ENCODE results near the gene ARMC7. TPM values are rescaled to one million over a fixed set of nuclear protein-coding genes. Genes with fewer than 3 reads are reported as not detected.

The ARMC7 gene
- total RNA-seq, 1 experiment from 2014 or later, result 22.8 TPM

DNA sequence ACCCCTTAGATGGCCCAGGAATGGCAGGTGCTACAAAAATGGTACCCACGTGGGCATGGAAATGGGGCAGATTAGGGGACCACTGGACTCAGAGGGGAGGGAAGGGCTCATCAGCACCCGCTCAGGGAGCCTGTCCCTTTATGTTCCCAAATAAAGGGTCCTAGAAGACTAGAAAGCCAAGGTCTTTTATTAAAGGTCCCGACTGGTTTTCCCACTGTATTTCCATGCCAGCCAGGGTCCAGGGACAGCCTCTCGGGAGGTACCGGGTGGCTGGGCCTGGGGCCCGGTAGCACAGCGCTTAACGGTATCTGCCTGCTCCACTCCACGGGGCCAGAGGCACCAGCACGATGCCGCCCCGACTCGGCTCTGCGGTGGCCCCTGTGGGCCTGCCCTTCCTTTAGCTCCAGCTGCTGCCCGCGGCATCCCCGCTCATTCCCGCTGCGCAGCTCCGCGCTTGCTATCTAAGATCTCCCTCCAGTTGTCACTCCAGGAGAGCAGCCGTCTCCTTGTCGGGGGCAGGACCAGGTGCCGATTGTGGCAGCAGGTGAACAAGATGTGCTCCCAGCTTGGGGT is 20.4 kb downstream of the ARMC7 start:
- Mint-ChIP-seq H3K4me1 (peaks cover 12 to 17% of the 10 kb centered on the region in 2 experiments), H3K36me3 (ENCODE audit: insufficient read depth in 1 of 3, low read depth in 3 of 3) (peaks cover 6 to 23% (median 22%) of the 10 kb centered on the region in 3 experiments), H3K9me3 (no peaks in the 10 kb centered on the region), H3K27me3 (ENCODE audit: low read depth) (no peaks in the 10 kb centered on the region; the same call in 1 of the 2 replicates), H3K4me3 (peak overlapping the region; percentile 85 to 92), H3K27ac (peak overlapping the region in 2 of 3 experiments; percentile 81 to 93; a peak in 4 of 7 replicates)
- no peak overlapping the region for H2AK5ac ChIP-seq (ENCODE audit: insufficient read length, low read length)
- no peak overlapping the region for H2BK12ac ChIP-seq (ENCODE audit: insufficient read length, low read depth, low read length)
- H3K79me2 ChIP-seq (ENCODE audit: insufficient read depth, low read length), result no peaks in the 10 kb centered on the region
- H3K27me3 ChIP-seq (ENCODE audit: insufficient read depth, low read length), result no peaks in the 10 kb centered on the region
- no peaks in the 10 kb centered on the region for H3K79me1 ChIP-seq (ENCODE audit: insufficient read depth, low read depth, low read length, poor library complexity, severe bottlenecking)
- H3K23ac ChIP-seq (ENCODE audit: insufficient read length, low read depth, low read length), result no peak overlapping the region
- H3K9me3 ChIP-seq (ENCODE audit: control insufficient read depth, low read depth, low read length), result no peaks in the 10 kb centered on the region
- no peak overlapping the region for H3K56ac ChIP-seq (ENCODE audit: insufficient read length, low read depth, low read length)
- WGBS (ENCODE audit: extremely low coverage, insufficient read length, low lambda C conversion rate), result no CpG with 5 or more reads among the region's 24 CpGs
- no peak overlapping the region for H3K18ac ChIP-seq (ENCODE audit: insufficient read length, low read depth, low read length)
- H4K5ac ChIP-seq (ENCODE audit: insufficient read length, low read depth, low read length), result no peak overlapping the region
- DNase-seq, result no peak
- peaks cover 4% of the 10 kb centered on the region for H4K20me1 ChIP-seq (ENCODE audit: control insufficient read depth, insufficient read depth, insufficient read length)
- H3T11ph ChIP-seq (ENCODE audit: low read length), result no peak overlapping the region
- H2AFZ ChIP-seq (ENCODE audit: low read length), result no peak overlapping the region
- H3K4me1 ChIP-seq (ENCODE audit: insufficient read depth, low read length), result no peaks in the 10 kb centered on the region
- H3K23me2 ChIP-seq (ENCODE audit: insufficient read length, low read depth, low read length, poor library complexity, severe bottlenecking), result peaks cover 8% of the 10 kb centered on the region
- H3K4me2 ChIP-seq (ENCODE audit: insufficient read depth, insufficient read length, low read length), result peak overlapping the region; percentile 49
- no peak overlapping the region for H3K4ac ChIP-seq (ENCODE audit: low read depth, low read length)
- no peak overlapping the region for H4K8ac ChIP-seq (replicated peaks; ENCODE audit: insufficient read length, low read depth, low read length)
- H4K91ac ChIP-seq (ENCODE audit: insufficient read length, low read depth, low read length), result no peak overlapping the region
- no peak overlapping the region for H3K14ac ChIP-seq (ENCODE audit: insufficient read depth, low read length)
- no peak overlapping the region for H3K9ac ChIP-seq (ENCODE audit: extremely low read depth, insufficient read length, low read length)
- no peak overlapping the region for H2BK120ac ChIP-seq (ENCODE audit: low read depth, low read length, poor library complexity, severe bottlenecking)
- H2BK5ac ChIP-seq (ENCODE audit: insufficient read length, low read length), result no peak overlapping the region
- H3K27ac ChIP-seq (ENCODE audit: insufficient read length, low read depth, low read length), result no peak overlapping the region
- no peak overlapping the region for H2BK20ac ChIP-seq (ENCODE audit: low read depth, low read length, poor library complexity, severe bottlenecking)
- TF ChIP-seq, protein P1, sequence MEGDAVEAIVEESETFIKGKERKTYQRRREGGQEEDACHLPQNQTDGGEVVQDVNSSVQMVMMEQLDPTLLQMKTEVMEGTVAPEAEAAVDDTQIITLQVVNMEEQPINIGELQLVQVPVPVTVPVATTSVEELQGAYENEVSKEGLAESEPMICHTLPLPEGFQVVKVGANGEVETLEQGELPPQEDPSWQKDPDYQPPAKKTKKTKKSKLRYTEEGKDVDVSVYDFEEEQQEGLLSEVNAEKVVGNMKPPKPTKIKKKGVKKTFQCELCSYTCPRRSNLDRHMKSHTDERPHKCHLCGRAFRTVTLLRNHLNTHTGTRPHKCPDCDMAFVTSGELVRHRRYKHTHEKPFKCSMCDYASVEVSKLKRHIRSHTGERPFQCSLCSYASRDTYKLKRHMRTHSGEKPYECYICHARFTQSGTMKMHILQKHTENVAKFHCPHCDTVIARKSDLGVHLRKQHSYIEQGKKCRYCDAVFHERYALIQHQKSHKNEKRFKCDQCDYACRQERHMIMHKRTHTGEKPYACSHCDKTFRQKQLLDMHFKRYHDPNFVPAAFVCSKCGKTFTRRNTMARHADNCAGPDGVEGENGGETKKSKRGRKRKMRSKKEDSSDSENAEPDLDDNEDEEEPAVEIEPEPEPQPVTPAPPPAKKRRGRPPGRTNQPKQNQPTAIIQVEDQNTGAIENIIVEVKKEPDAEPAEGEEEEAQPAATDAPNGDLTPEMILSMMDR (conservative IDR thresholded peaks at IDR 0.05), result no peak
- H2BK15ac ChIP-seq (ENCODE audit: low read depth, low read length), result no peak overlapping the region
